Umbilical cord (tissue), 2 donors: ENCODE results near the gene FAM76B. TPM values are rescaled to one million over a fixed set of nuclear protein-coding genes. Genes with fewer than 3 reads are reported as not detected.
"Not testable (repeated sequence)": the region's sequence is repeated elsewhere in the genome, so short reads cannot be mapped to it uniquely, and the experiment has no call there.

Experiments used
- DNase-seq: peaks from one replicate; pipeline ENCODE4 v3.0.0-alpha.2; 2015; ENCODE audit warnings: low spot score
- total RNA-seq: library from RNA; depleted of rRNA; stranded (reverse); fragments of >200 nt; gene quantifications from one replicate; pipeline ENCODE4 v1.2.3, GENCODE V29; 2014; ENCODE audit warnings: low replicate concordance; ENCODE audit not compliant: insufficient read depth

Gene FAM76B
- total RNA-seq: 65.5 TPM

GRCh38 chr11:95789506-95790122, at the start of gene FAM76B:
Gene FAM76B, minus strand, starts transcription at chr11:95789782. Its CDS starts 304 bp downstream, at chr11:95789478.
- DNase-seq: peak; percentile 100

DNA sequence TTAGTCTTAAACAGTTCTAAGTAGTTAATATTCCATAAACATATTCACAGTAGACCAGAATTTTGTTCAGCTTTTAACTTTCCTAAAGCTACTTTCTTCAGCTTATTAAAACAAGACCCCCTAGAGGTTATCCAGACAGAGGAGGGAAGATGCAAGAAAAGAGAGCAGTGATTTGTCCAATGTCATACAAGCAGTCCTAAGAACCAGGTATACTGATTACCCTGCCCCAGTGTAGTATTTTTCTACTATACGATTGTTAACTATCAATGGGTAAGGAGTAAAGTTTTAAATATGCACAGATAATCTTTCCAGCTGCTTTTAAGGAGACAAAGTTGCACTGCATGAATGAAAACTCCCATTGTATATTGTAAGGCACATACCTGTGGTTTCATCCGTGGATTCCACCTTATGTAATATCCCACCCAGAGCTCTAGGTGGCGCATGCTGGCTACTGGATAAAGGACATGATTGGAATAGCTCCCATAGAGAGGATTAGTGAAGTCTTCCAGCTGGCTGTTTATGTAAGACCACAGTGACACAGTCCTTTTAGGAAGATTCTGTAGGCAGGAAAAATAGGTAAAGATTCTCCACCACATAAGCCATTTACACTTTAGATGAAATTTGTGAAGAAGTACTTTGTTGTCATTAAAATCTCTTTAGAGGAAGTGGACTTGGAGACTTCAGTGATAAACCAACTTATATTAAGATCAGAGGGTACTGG, 46.3 kb upstream of the FAM76B start:
- peak; percentile 75 for DNase-seq

DNA sequence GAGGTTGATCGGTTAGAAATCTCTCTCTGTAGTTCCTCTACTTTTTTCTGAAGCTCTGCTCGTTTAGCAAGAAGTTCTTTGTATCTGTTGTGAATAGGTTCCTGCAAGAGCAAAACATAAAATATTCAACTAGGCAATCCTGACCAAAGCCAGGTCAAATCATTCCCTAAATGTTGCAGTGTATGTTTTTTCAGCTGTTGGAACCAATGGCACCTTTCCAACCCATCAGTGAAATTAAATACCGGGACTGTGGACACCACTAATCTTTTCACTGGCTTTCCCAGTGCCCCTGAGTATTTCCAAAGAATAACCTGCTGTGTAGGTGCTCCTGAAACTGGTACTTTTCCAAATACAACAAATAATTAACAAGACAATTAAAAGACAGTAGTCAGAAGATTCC, 45.8 kb upstream of the FAM76B start:
- no peak for DNase-seq

DNA sequence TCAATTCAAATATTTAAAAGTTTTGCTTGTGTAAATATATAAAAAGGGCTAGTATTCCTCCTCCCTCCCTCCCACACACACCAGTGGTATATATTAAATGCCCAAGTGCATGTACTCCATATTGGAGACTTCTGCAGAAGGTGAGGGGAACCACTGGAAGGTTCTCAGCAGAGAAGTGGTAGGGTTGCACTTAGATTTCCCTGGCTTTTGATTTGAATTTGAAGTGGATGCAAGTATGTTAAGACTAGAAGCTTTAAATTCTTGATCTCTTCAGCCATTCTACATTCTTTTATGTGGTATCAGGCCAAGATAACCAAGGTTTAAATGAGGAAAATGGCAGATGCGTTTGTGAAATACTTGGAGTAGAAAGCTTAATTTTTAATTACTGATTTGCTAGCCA, 43.8 kb upstream of the FAM76B start:
- DNase-seq: no peak

DNA sequence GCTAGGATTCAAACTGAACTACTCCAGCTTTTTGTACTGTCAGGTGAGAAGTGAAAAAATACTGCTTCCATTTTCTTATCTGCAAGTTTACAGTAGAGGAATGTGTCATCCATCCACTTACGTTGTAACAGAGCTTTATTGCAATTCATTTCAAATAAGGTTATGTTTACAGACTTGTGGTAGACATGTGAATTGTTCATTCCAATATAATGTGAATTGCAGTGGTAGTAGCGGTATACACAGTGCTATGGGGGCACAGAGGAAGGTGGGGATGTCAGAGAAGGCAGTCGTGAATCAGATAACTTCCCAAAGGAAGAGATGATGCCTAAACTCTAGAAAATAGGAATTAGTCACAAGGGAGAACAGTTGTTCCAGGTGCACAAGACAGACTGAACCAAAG, 43.2 kb upstream of the FAM76B start:
- DNase-seq: no peak

DNA sequence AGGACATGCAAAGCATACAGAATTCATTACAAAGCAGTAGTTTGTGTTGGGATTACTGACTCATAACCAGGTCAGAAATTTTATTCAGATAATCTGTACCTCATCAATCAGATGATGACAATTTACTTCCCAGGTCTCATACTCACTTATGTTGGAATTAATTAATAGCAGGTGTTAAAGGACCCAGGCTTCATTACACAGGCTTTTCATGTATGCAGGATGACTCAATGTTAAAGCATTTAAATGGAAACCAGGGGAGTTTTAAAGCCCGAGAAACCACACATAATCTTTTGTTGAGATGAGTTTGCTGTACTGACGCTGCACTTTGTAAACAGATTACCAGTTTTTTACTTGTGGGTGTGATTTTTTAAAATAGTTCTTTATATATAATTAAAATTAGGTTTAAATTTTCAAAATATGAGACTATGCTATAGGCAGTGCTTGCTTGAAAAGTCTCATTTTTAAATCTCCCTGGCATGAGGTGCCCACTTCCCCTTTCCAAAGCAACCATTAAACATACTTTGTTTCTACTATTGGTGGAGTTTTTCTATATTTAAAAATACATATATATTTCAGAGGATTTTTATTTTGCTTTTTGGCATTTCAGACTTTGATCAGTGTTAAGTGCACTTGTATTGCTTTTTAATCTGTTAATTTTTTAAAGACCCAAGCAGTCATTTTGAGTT, 41.8 kb upstream of the FAM76B start:
- peak; percentile 11 for DNase-seq

GRCh38 chr11:95829580-95830259, 40.1 kb upstream of the FAM76B start:
- no peak for DNase-seq

DNA sequence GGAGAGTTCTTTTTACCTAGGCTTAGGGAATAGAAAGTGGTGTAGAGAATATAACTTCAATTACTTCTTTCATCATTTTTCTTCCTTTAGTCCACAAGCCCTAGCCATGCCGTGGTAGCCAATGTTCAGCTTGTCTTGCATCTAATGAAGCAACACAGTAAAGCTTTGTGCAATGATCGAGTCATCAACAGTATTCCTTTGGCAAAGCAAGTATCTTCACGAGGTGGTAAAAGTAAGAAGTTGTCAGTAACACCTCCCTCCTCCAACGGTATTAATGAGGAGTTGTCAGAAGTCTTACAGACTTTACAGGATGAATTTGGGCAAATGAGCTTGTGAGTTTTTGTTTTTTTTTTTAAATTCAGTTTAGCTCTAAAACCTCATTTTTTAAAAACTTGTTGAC, 38.1 kb upstream of the FAM76B start:
- no peak for DNase-seq

DNA sequence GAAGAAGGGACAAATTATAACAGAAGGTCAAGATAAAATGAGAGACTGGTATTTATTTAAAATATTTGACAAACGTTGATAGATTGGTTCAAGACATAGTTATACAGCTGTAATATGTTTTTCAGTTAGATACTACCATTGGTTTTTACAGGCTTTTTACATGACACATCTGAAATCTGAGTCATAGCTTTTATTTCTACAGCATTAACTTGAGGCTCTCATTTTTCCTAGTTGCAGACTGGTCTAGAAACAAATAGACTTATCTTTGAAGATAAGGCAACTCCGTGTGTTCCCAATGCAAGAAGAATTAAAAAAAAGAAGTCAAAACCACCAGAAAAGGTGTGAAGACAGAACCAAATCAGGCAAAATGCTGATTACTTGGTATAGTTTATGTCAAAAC, 32.1 kb upstream of the FAM76B start:
- DNase-seq: peak; percentile 36

GRCh38 chr11:95816037-95816436, 26.5 kb upstream of the FAM76B start:
- no peak for DNase-seq

DNA sequence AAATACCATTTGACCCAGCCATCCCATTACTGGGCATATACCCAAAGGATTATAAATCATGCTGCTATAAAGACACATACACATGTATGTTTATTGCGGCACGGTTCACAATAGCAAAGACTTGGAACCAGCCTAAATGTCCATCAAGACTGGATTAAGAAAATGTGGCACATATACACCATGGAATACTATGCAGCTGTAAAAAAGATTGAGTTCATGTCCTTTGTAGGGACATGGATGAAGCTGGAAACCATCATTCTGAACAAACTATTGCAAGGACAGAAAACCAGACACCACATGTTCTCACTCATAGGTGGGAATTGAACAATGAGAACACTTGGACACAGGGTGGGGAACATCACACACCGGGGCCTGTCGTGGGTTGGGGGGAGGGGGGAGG, 21.5 kb upstream of the FAM76B start:
- not testable (repeated sequence) for DNase-seq

GRCh38 chr11:95806464-95806863, 16.9 kb upstream of the FAM76B start:
- not testable (repeated sequence) for DNase-seq

DNA sequence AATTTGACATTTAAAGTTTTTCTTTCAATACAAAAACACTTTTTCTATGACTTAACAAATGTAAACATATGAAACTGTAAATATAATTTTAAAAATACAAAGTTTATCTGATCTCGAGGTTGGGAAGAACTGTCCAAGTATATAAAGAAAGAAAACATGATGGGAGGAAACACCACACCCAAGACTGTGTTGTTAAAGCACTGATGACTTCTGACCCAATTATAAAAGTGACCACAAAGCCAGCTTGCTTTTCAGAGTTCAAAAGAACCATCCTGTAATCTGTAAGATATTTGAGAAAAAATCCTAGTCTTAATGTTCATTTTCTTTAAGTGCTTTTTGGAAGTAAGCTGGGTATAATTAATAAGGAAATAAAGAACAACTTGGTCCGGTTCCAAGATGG, 16.3 kb upstream of the FAM76B start:
- no peak for DNase-seq

DNA sequence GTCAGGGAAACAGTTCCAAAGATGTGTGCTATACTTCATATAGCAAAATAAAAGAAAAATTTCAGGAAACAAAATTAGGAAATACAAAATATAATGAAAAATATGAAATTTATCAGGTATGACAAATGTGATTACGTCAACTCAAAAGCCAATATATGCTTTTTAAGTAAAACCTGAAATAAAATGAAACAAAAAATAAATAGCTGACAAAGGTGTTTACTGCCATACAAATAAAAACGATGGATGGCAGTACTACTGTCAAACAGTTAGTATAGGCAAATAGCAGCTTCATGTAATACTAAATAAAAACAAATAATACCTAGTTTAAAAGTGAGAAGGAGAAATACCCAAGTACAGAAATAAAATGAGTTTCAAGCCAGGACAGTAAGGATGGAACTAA, 14.4 kb upstream of the FAM76B start:
- no peak for DNase-seq

DNA sequence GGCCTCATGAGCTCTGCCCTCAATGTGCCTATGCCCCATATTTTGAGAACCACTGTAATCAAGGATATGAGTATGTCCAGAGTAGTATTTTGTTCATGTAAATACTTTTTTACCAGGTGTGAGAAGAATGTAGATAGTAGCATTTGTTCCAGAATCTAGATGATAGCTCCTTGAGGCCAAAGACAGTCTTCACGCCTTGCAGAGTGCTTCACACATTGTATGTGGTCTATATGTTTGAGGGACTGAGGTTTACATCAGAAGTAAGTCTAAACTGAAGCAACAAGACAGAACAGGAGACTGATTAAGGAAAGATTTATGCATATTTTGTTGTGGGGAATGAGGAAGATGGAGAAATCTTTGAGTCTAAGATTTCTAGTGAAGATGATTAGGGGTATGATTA, 13.2 kb upstream of the FAM76B start:
- no peak for DNase-seq

DNA sequence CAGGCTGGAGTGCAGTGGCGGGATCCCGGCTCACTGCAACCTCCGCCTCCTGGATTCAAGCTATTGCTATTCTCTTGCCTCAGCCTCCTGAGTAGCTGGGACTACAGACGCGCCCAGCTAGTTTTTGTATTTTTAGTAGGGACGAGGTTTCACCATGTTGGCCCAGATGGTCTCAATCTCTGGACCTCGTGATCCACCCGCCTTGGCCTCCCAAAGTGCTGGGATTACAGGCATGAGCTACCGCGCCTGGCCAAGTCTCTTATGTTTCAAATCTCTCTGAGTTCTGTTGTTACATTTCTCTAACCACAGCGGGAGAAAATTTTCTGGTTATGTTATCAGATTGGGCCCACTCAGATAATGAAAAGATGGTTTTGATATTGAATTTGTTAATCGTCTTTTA, 10.9 kb upstream of the FAM76B start:
- DNase-seq: peak; percentile 75

DNA sequence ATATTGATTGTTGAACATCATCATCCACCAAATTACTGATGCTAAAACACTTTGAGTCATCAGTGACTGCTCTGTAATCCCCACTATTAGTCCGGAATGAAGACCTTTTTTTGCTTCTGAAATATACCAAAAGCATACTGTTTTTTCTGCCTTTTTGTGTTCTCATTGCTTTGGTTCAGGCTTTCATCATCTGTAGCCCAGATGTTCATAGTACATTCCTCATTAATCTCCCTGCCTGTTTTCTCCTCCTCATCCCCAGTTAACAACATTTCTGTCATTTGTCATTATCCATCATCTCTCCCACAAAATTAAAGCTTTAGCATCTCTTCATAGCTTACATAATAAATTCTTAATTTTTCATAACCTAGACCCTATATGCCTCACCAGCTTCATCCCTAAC, 10.0 kb upstream of the FAM76B start:
- DNase-seq: peak; percentile 66

DNA sequence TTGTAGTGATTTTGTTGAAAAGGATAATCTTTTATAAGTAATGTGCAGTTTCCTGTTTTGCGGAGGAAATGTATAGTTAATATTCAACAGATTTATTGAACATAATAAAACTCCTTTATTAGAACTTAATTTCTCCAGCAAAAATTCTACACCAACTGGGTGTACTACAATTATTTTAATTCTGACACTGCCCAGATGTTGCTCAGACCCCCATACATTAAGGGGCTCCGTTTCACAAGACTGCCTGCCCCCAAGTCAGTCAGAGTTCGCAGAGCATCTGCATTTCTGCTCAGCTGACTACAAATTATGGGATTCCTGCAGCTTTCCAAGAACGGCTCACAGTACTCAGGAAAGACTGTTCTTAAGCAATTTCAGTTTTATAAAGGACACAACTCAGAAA, 6.9 kb upstream of the FAM76B start:
- peak; percentile 11 for DNase-seq

GRCh38 chr11:95795627-95796295, 6.2 kb upstream of the FAM76B start:
- no peak for DNase-seq

DNA sequence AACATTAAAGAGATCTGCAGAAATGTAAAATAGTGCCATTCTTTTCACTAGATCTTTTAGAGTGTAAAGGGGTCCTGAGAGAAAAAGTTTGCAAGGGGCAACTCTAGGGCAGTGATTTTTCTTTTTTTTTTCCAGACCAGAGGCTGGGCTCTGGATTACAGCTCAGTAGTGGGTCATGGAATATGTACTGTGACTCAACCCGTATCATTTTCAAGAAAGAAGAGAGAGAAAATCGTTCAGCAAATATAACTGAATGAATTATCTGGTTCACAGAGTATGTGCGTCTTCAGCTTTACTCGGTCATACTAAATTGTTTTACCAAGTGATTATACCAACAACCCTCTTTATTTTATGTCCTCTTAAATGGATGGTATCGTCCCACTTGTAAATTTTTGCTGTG, 4.5 kb upstream of the FAM76B start:
- DNase-seq: no peak

- DNase-seq: no peak
Observed at GRCh38 chr11:95793116-95793515, 3.5 kb upstream of the FAM76B start.

GRCh38 chr11:95792700-95793099, 3.1 kb upstream of the FAM76B start:
- DNase-seq: no peak
